GM12874 (cell line): ENCODE results near the gene TIMP4.

Experiments
- CTCF ChIP-seq: IDR thresholded peaks from 2 replicates; pipeline ENCODE4 v1.5.1; 2011; ENCODE audit warnings: low read depth, mild to moderate bottlenecking, control low read depth, low read length, moderate library complexity; ENCODE audit not compliant: insufficient read depth

Gene TIMP4

GRCh38 chr3:12194669-12195161 is 36.0 kb upstream of the TIMP4 start:
- TF ChIP-seq CTCF, result peak; percentile 80

GRCh38 chr3:12194209-12194608 is 35.5 kb upstream of the TIMP4 start:
- no peak for TF ChIP-seq CTCF

GRCh38 chr3:12193485-12194165 is 34.9 kb upstream of the TIMP4 start:
- no peak for TF ChIP-seq CTCF

GRCh38 chr3:12192655-12193484 is 34.2 kb upstream of the TIMP4 start:
- TF ChIP-seq CTCF, result no peak

- TF ChIP-seq CTCF, result no peak
These were observed 33.5 kb upstream of the TIMP4 start for GRCh38 chr3:12192173-12192572.

- TF ChIP-seq CTCF, result no peak
These were observed 32.8 kb upstream of the TIMP4 start for GRCh38 chr3:12191559-12191958.

GRCh38 chr3:12190832-12191231 is 32.1 kb upstream of the TIMP4 start:
- TF ChIP-seq CTCF, result no peak
